ENCODE measurements around the gene MIOX. TPM values are rescaled to one million over a fixed set of nuclear protein-coding genes. Genes with fewer than 3 reads are reported as not detected.
A peak's percentile ranks its signal among the peaks of the same experiment; 100 is the strongest.

MIOX gene
- total RNA-seq, 1 experiment from 2014 or later = not detected

- no peak for TF ChIP-seq CTCF (IDR thresholded peaks at IDR 0.05; ENCODE audit: insufficient read depth in 1 of 2, low read depth in 1 of 2, low read length in 1 of 2, severe bottlenecking in 1 of 2, unreplicated experiment in 1 of 2)
- intact Hi-C loops (cut with micrococcal nuclease; ENCODE audit: unreplicated experiment) = loop anchor here (10.0 kb wide), 1 partner anchor 110 kb away; no protein-coding TSS in a partner anchor
Observed at GRCh38 chr22:50504369-50505211, 17.9 kb downstream of the MIOX start.

GRCh38 chr22:50505276-50505775 is 18.7 kb downstream of the MIOX start:
- TF ChIP-seq CTCF (IDR thresholded peaks at IDR 0.05; ENCODE audit: insufficient read depth in 1 of 2, low read depth in 1 of 2, low read length in 1 of 2, severe bottlenecking in 1 of 2, unreplicated experiment in 1 of 2) = no peak
- no peak overlapping the region for H3K27ac Mint-ChIP-seq (ENCODE audit: unreplicated experiment)
- peaks cover 17% of the 10 kb centered on the region for H3K36me3 Mint-ChIP-seq (ENCODE audit: insufficient read depth, unreplicated experiment)
- peak overlapping the region; percentile 93 for H3K4me3 Mint-ChIP-seq (ENCODE audit: unreplicated experiment)
- Histone ChIP-seq H3K9me3 (no peaks in the 10 kb centered on the region), H3K4me3 (ENCODE audit: low read depth, low read length) (no peak overlapping the region), H3K36me3 (ENCODE audit: control insufficient read depth, insufficient read depth, low read length) (no peaks in the 10 kb centered on the region; the same call in 1 of the 2 replicates), H3K27me3 (replicated peaks; ENCODE audit: control insufficient read depth, insufficient read depth, low read length) (no peaks in the 10 kb centered on the region), H3K4me1 (peaks cover 5% of the 10 kb centered on the region; the same call in 1 of the 2 replicates)
- H3K27me3 Mint-ChIP-seq (ENCODE audit: insufficient read depth, unreplicated experiment) = no peaks in the 10 kb centered on the region
- no peak for DNase-seq
- BruUV-seq (replicated peaks) = no TSS peak
- intact Hi-C loops (cut with micrococcal nuclease; ENCODE audit: unreplicated experiment) = loop anchor here (10.0 kb wide), 1 partner anchor 111 kb away; no protein-coding TSS in a partner anchor
- no peaks in the 10 kb centered on the region for H3K9me3 Mint-ChIP-seq (ENCODE audit: unreplicated experiment)
- H3K4me1 Mint-ChIP-seq (ENCODE audit: low read depth, unreplicated experiment) = peaks cover 11% of the 10 kb centered on the region
- ChIA-PET CTCF (no interaction called here), POLR2A (no interaction called here)

More at GRCh38 chr22:50504369-50505211, 17.9 kb downstream of the MIOX start:
- Histone ChIP-seq H3K27me3 (replicated peaks; ENCODE audit: control insufficient read depth, insufficient read depth, low read length) (no peaks in the 10 kb centered on the region), H3K36me3 (ENCODE audit: control insufficient read depth, insufficient read depth, low read length) (no peaks in the 10 kb centered on the region; the same call in 1 of the 2 replicates), H3K4me3 (ENCODE audit: low read depth, low read length) (no peak overlapping the region), H3K4me1 (peaks cover 5% of the 10 kb centered on the region; the same call in 1 of the 2 replicates), H3K9me3 (no peaks in the 10 kb centered on the region)
- ChIA-PET CTCF (no interaction called here), POLR2A (no interaction called here)
- Mint-ChIP-seq H3K4me1 (ENCODE audit: low read depth, unreplicated experiment) (peaks cover 8% of the 10 kb centered on the region), H3K27me3 (ENCODE audit: insufficient read depth, unreplicated experiment) (no peaks in the 10 kb centered on the region), H3K4me3 (ENCODE audit: unreplicated experiment) (no peak overlapping the region), H3K9me3 (ENCODE audit: unreplicated experiment) (no peaks in the 10 kb centered on the region), H3K36me3 (ENCODE audit: insufficient read depth, unreplicated experiment) (peaks cover 17% of the 10 kb centered on the region), H3K27ac (ENCODE audit: unreplicated experiment) (no peak overlapping the region)
- no TSS peak for BruUV-seq (replicated peaks)
- no peak for DNase-seq

GRCh38 chr22:50505776-50506610 is 19.3 kb downstream of the MIOX start:
- Histone ChIP-seq H3K9me3 (no peaks in the 10 kb centered on the region), H3K4me3 (ENCODE audit: low read depth, low read length) (peak overlapping the region; percentile 91), H3K27me3 (replicated peaks; ENCODE audit: control insufficient read depth, insufficient read depth, low read length) (no peaks in the 10 kb centered on the region), H3K4me1 (peaks cover 5% of the 10 kb centered on the region; the same call in 1 of the 2 replicates), H3K36me3 (ENCODE audit: control insufficient read depth, insufficient read depth, low read length) (no peaks in the 10 kb centered on the region; the same call in 1 of the 2 replicates)
- Mint-ChIP-seq H3K4me1 (ENCODE audit: low read depth, unreplicated experiment) (peaks cover 11% of the 10 kb centered on the region), H3K4me3 (ENCODE audit: unreplicated experiment) (peak overlapping the region; percentile 93), H3K27ac (ENCODE audit: unreplicated experiment) (no peak overlapping the region), H3K36me3 (ENCODE audit: insufficient read depth, unreplicated experiment) (peaks cover 17% of the 10 kb centered on the region), H3K9me3 (ENCODE audit: unreplicated experiment) (no peaks in the 10 kb centered on the region), H3K27me3 (ENCODE audit: insufficient read depth, unreplicated experiment) (no peaks in the 10 kb centered on the region)
- intact Hi-C loops (cut with micrococcal nuclease; ENCODE audit: unreplicated experiment) = loop anchor here (10.0 kb wide), 1 partner anchor 111 kb away; no protein-coding TSS in a partner anchor
- POLR2A ChIA-PET = no interaction called here
- DNase-seq = peak in 1 of 2 experiments; percentile 43
- CTCF ChIA-PET = no interaction called here
- TF ChIP-seq CTCF (IDR thresholded peaks at IDR 0.05; ENCODE audit: insufficient read depth in 1 of 2, low read depth in 1 of 2, low read length in 1 of 2, severe bottlenecking in 1 of 2, unreplicated experiment in 1 of 2) = no peak
- BruUV-seq (replicated peaks) = no TSS peak

Measured in Caco-2 (cell line).